GM23338 (cell line): ENCODE data around the gene RFXAP. TPM values are rescaled to one million over a fixed set of nuclear protein-coding genes. Genes with fewer than 3 reads are reported as not detected.

Source experiments
- ATAC-seq: fragments of 200-7000 bp; cut with Tn5 transposase; 3 replicates; pipeline ENCODE4 v1.9.1; 2020
- DNase-seq: peaks from one replicate; pipeline ENCODE4 v3.0.0-alpha.2; 2015; ENCODE audit warnings: low spot score
- H2AFZ ChIP-seq: fragments of 200-600 bp; sonication (generic); 2 replicates; pipeline ENCODE4 v1.8.0; 2016; ENCODE audit warnings: antibody characterized with exemption, mild to moderate bottlenecking, moderate library complexity
- H3F3A ChIP-seq: fragments of 200-600 bp; sonication (generic); replicated peaks from 2 replicates; pipeline ENCODE4 v1.8.0; 2017; ENCODE audit warnings: antibody characterized with exemption, mixed run types, low read depth
- H3K27ac ChIP-seq: fragments of 200-600 bp; sonication (generic); 2 replicates; pipeline ENCODE4 v1.6.1; 2016; ENCODE audit warnings: low read depth
- H3K27me3 ChIP-seq: fragments of 200-600 bp; sonication (generic); 2 replicates; pipeline ENCODE4 v1.8.0; 2016; ENCODE audit warnings: mild to moderate bottlenecking, mixed run types, moderate library complexity; ENCODE audit not compliant: insufficient read depth
- H3K36me3 ChIP-seq: fragments of 200-600 bp; sonication (generic); 2 replicates; pipeline ENCODE4 v1.8.0; 2016; ENCODE audit warnings: mild to moderate bottlenecking; ENCODE audit not compliant: insufficient read depth
- H3K4me1 ChIP-seq: fragments of 200-600 bp; sonication (generic); 2 replicates; pipeline ENCODE4 v1.8.0; 2016; ENCODE audit warnings: mild to moderate bottlenecking, moderate library complexity; ENCODE audit not compliant: insufficient read depth
- H3K4me2 ChIP-seq: fragments of 200-600 bp; sonication (generic); 2 replicates; pipeline ENCODE4 v1.7.1; 2017; ENCODE audit warnings: mixed run types
- H3K4me3 ChIP-seq: fragments of 200-600 bp; sonication (generic); 2 replicates; pipeline ENCODE4 v1.6.1; 2016; ENCODE audit warnings: mixed run types
- H3K79me2 ChIP-seq: fragments of 200-600 bp; sonication (generic); replicated peaks from 2 replicates; pipeline ENCODE4 v1.8.0; 2017; ENCODE audit warnings: mild to moderate bottlenecking; ENCODE audit not compliant: insufficient read depth
- H3K9me2 ChIP-seq: fragments of 200-600 bp; sonication (generic); 2 replicates; pipeline ENCODE4 v1.8.0; 2017; ENCODE audit not compliant: insufficient read depth
- H4K20me1 ChIP-seq: fragments of 200-600 bp; sonication (generic); replicated peaks from 2 replicates; pipeline ENCODE4 v1.8.0; 2017; ENCODE audit warnings: mild to moderate bottlenecking; ENCODE audit not compliant: insufficient read depth
- H3K27ac Mint-ChIP-seq: 2 replicates; pipeline ENCODE4 v1.8.0; 2020; ENCODE audit warnings: inconsistent platforms, mild to moderate bottlenecking, moderate library complexity, mixed read lengths
- H3K27me3 Mint-ChIP-seq: 3 replicates; pipeline ENCODE4 v1.8.0; 2022; ENCODE audit warnings: low read depth, mild to moderate bottlenecking, moderate library complexity, mixed read lengths, inconsistent platforms; ENCODE audit not compliant: insufficient read depth, poor library complexity
- H3K36me3 Mint-ChIP-seq: 3 replicates; pipeline ENCODE4 v1.8.0; 2021; ENCODE audit warnings: low read depth, mild to moderate bottlenecking, inconsistent platforms, moderate library complexity, mixed read lengths
- H3K4me1 Mint-ChIP-seq: 3 replicates; pipeline ENCODE4 v1.8.0; 2020; ENCODE audit warnings: mild to moderate bottlenecking, inconsistent platforms, mixed read lengths
- H3K4me3 Mint-ChIP-seq: 3 replicates; pipeline ENCODE4 v1.8.0; 2021; ENCODE audit warnings: moderate library complexity, mild to moderate bottlenecking, inconsistent platforms, mixed read lengths
- H3K9me3 Mint-ChIP-seq: 3 replicates; pipeline ENCODE4 v1.8.0; 2020; ENCODE audit warnings: moderate library complexity, mild to moderate bottlenecking, inconsistent platforms, mixed read lengths
- CREB1 ChIP-seq: fragments of 250-450 bp; sonication (Bioruptor Pico); IDR thresholded peaks from 2 replicates; pipeline ENCODE4 v1.5.0; 2020; ENCODE audit warnings: low read depth, mild to moderate bottlenecking, moderate library complexity
- EZH2 ChIP-seq: fragments of 200-600 bp; sonication (generic); IDR thresholded peaks from one replicate; pipeline ENCODE4 v1.8.0; 2017; ENCODE audit warnings: antibody characterized with exemption, mild to moderate bottlenecking, low read depth; ENCODE audit not compliant: unreplicated experiment
- EZH2phosphoT487 ChIP-seq: fragments of 200-600 bp; sonication (generic); IDR thresholded peaks from one replicate; pipeline ENCODE4 v1.8.1; 2018; ENCODE audit warnings: antibody characterized with exemption; ENCODE audit not compliant: unreplicated experiment
- JUNB ChIP-seq: IDR thresholded peaks from one replicate; pipeline ENCODE4 v1.6.1; 2016; ENCODE audit warnings: antibody characterized with exemption; ENCODE audit not compliant: unreplicated experiment
- NANOG ChIP-seq: IDR thresholded peaks from 2 replicates; pipeline ENCODE4 v1.6.1; 2016; ENCODE audit warnings: antibody characterized with exemption, borderline replicate concordance
- POLR2AphosphoS5 ChIP-seq: IDR thresholded peaks from 2 replicates; pipeline ENCODE4 v1.6.1; 2016; ENCODE audit warnings: antibody characterized with exemption, low read depth
- STAT1 ChIP-seq: IDR thresholded peaks from one replicate; pipeline ENCODE4 v1.6.1; 2016; ENCODE audit warnings: antibody characterized with exemption; ENCODE audit not compliant: unreplicated experiment
- ZNF114 ChIP-seq: fragments of 250-450 bp; sonication (Bioruptor Pico); IDR thresholded peaks from 2 replicates; pipeline ENCODE4 v1.5.0; 2020; ENCODE audit warnings: mild to moderate bottlenecking, moderate library complexity
- ZNF331 ChIP-seq: fragments of 250-450 bp; sonication (Bioruptor Pico); IDR thresholded peaks from 2 replicates; pipeline ENCODE4 v1.5.0; 2020; ENCODE audit warnings: low read depth, mild to moderate bottlenecking, moderate library complexity
- polyA plus RNA-seq: library from polyadenylated mRNA; unstranded; fragments of >200 nt; fragmentation: Nextera tagmentation; extraction: Ambion mirVana; gene quantifications from 2 replicates; pipeline ENCODE4 v1.2.1, GENCODE V29; 2016
- total RNA-seq: library from RNA; depleted of rRNA; stranded (reverse); fragments of >200 nt; shearing (Covaris generic); gene quantifications from 2 replicates; pipeline ENCODE4 v1.2.3, GENCODE V29; 2014
- TF ChIP-seq, protein P1 (sequence below): fragments of 250-450 bp; sonication (Bioruptor Pico); IDR thresholded peaks from 2 replicates; pipeline ENCODE4 v1.5.0; 2020; ENCODE audit warnings: mild to moderate bottlenecking, moderate library complexity
- TF ChIP-seq, protein P2 (sequence below): IDR thresholded peaks from 2 replicates; pipeline ENCODE4 v1.6.1; 2016; ENCODE audit warnings: antibody characterized with exemption
- TF ChIP-seq, protein P3 (sequence below), 2 experiments: fragments of 200-600 bp in 1 of 2; sonication (generic) in 1 of 2; conservative IDR thresholded peaks; 2 replicates each; pipeline versions ENCODE4 v1.5.1 to v1.6.1; 2016 to 2017; ENCODE audit warnings: antibody characterized with exemption in 2 of 2, low read depth in 2 of 2, mild to moderate bottlenecking in 2 of 2, moderate library complexity in 1 of 2

Gene RFXAP
- total and polyA plus RNA-seq, 2 experiments from 2014 or later, result 6.3 to 8.5 TPM

DNA sequence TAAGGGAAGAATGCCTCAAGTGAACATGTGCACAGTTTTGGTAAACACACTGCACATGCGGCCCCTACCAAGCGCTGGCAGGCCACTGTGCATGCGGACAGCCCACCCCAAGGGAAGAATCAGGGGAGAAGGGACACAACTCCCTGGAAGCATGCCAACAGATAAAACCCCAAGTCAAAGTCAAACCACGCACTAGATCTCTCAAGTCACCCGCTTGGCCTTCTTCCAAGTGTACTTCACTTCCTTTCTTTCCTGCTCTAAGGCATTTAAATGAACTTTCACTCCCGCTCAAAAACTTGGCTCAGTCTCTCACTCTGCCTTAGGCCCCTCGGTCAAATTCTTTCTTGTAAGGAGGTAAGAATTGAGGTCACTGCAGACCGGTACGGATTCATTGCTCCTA lies 4.6 kb upstream of the RFXAP start:
- Histone ChIP-seq H3K27me3 (no peaks in the 10 kb centered on the region), H3F3A (0 out of 2 replicates have a peak, but pooled peaks cover 3% of the 10 kb centered on the region), H3K4me2 (no peak overlapping the region), H3K36me3 (no peaks in the 10 kb centered on the region), H3K79me2 (no peaks in the 10 kb centered on the region), H3K4me1 (peaks cover 15% of the 10 kb centered on the region), H2AFZ (no peak overlapping the region), H3K27ac (no peak overlapping the region), H4K20me1 (no peaks in the 10 kb centered on the region), H3K4me3 (no peak overlapping the region), H3K9me2 (peaks cover 8% of the 10 kb centered on the region; the same call in 1 of the 2 replicates)
- Mint-ChIP-seq H3K27ac (no peak overlapping the region), H3K4me3 (no peak overlapping the region), H3K27me3 (no peaks in the 10 kb centered on the region), H3K9me3 (no peaks in the 10 kb centered on the region), H3K4me1 (peaks cover 18% of the 10 kb centered on the region), H3K36me3 (no peaks in the 10 kb centered on the region)
- ATAC-seq (no peak), DNase-seq (no peak)
- TF ChIP-seq ZNF331 (CRISPR knock-in tag) (no peak), EZH2 (no peak), STAT1 (no peak), JUNB (no peak), NANOG (no peak), POLR2AphosphoS5 (no peak), ZNF114 (CRISPR knock-in tag) (no peak), EZH2phosphoT487 (no peak), CREB1 (CRISPR knock-in tag) (no peak)
- TF ChIP-seq, protein P1, sequence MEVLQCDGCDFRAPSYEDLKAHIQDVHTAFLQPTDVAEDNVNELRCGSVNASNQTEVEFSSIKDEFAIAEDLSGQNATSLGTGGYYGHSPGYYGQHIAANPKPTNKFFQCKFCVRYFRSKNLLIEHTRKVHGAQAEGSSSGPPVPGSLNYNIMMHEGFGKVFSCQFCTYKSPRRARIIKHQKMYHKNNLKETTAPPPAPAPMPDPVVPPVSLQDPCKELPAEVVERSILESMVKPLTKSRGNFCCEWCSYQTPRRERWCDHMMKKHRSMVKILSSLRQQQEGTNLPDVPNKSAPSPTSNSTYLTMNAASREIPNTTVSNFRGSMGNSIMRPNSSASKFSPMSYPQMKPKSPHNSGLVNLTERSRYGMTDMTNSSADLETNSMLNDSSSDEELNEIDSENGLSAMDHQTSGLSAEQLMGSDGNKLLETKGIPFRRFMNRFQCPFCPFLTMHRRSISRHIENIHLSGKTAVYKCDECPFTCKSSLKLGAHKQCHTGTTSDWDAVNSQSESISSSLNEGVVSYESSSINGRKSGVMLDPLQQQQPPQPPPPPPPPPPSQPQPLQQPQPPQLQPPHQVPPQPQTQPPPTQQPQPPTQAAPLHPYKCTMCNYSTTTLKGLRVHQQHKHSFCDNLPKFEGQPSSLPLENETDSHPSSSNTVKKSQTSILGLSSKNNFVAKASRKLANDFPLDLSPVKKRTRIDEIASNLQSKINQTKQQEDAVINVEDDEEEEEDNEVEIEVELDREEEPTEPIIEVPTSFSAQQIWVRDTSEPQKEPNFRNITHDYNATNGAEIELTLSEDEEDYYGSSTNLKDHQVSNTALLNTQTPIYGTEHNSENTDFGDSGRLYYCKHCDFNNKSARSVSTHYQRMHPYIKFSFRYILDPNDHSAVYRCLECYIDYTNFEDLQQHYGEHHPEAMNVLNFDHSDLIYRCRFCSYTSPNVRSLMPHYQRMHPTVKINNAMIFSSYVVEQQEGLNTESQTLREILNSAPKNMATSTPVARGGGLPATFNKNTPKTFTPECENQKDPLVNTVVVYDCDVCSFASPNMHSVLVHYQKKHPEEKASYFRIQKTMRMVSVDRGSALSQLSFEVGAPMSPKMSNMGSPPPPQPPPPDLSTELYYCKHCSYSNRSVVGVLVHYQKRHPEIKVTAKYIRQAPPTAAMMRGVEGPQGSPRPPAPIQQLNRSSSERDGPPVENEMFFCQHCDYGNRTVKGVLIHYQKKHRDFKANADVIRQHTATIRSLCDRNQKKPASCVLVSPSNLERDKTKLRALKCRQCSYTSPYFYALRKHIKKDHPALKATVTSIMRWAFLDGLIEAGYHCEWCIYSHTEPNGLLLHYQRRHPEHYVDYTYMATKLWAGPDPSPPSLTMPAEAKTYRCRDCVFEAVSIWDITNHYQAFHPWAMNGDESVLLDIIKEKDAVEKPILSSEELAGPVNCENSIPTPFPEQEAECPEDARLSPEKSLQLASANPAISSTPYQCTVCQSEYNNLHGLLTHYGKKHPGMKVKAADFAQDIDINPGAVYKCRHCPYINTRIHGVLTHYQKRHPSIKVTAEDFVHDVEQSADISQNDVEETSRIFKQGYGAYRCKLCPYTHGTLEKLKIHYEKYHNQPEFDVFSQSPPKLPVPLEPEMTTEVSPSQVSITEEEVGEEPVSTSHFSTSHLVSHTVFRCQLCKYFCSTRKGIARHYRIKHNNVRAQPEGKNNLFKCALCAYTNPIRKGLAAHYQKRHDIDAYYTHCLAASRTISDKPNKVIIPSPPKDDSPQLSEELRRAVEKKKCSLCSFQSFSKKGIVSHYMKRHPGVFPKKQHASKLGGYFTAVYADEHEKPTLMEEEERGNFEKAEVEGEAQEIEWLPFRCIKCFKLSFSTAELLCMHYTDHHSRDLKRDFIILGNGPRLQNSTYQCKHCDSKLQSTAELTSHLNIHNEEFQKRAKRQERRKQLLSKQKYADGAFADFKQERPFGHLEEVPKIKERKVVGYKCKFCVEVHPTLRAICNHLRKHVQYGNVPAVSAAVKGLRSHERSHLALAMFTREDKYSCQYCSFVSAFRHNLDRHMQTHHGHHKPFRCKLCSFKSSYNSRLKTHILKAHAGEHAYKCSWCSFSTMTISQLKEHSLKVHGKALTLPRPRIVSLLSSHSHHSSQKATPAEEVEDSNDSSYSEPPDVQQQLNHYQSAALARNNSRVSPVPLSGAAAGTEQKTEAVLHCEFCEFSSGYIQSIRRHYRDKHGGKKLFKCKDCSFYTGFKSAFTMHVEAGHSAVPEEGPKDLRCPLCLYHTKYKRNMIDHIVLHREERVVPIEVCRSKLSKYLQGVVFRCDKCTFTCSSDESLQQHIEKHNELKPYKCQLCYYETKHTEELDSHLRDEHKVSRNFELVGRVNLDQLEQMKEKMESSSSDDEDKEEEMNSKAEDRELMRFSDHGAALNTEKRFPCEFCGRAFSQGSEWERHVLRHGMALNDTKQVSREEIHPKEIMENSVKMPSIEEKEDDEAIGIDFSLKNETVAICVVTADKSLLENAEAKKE, result no peak
- TF ChIP-seq, protein P2, sequence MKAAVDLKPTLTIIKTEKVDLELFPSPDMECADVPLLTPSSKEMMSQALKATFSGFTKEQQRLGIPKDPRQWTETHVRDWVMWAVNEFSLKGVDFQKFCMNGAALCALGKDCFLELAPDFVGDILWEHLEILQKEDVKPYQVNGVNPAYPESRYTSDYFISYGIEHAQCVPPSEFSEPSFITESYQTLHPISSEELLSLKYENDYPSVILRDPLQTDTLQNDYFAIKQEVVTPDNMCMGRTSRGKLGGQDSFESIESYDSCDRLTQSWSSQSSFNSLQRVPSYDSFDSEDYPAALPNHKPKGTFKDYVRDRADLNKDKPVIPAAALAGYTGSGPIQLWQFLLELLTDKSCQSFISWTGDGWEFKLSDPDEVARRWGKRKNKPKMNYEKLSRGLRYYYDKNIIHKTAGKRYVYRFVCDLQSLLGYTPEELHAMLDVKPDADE, result no peak
- TF ChIP-seq, protein P3, sequence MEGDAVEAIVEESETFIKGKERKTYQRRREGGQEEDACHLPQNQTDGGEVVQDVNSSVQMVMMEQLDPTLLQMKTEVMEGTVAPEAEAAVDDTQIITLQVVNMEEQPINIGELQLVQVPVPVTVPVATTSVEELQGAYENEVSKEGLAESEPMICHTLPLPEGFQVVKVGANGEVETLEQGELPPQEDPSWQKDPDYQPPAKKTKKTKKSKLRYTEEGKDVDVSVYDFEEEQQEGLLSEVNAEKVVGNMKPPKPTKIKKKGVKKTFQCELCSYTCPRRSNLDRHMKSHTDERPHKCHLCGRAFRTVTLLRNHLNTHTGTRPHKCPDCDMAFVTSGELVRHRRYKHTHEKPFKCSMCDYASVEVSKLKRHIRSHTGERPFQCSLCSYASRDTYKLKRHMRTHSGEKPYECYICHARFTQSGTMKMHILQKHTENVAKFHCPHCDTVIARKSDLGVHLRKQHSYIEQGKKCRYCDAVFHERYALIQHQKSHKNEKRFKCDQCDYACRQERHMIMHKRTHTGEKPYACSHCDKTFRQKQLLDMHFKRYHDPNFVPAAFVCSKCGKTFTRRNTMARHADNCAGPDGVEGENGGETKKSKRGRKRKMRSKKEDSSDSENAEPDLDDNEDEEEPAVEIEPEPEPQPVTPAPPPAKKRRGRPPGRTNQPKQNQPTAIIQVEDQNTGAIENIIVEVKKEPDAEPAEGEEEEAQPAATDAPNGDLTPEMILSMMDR (conservative IDR thresholded peaks at IDR 0.05; ENCODE audit: low read depth in 2 of 2), result no peak
